HepG2 (cell line): ENCODE data around the gene SRD5A3.

Source experiments
- EZH2 ChIP-seq: conservative IDR thresholded peaks from 2 replicates; pipeline ENCODE4 v1.6.1; 2012; ENCODE audit warnings: mild to moderate bottlenecking, low read depth, low read length, moderate library complexity
- FOXJ3 ChIP-seq: sonication (generic); formaldehyde crosslinking; IDR thresholded peaks from 2 replicates; pipeline ENCODE4 v1.4.0; 2020; ENCODE audit warnings: missing genetic modification reagents, mild to moderate bottlenecking, borderline replicate concordance
- MAZ ChIP-seq, 2 experiments: sonication (generic) in 1 of 2; formaldehyde crosslinking in 1 of 2; IDR thresholded peaks; 2 replicates each; pipeline versions ENCODE4 v1.5.0 to v1.6.1; 2012 to 2020; ENCODE audit warnings: low read depth in 2 of 2, mild to moderate bottlenecking in 2 of 2, borderline replicate concordance in 1 of 2, improper control_type of control experiment in 1 of 2, low read length in 1 of 2, missing genetic modification reagents in 1 of 2, moderate library complexity in 1 of 2
- POLR2AphosphoS5 ChIP-seq: IDR thresholded peaks from 2 replicates; pipeline ENCODE4 v1.6.1; 2012; ENCODE audit warnings: low read depth, low read length
- ZNF251 ChIP-seq: sonication (generic); formaldehyde crosslinking; IDR thresholded peaks from 2 replicates; pipeline ENCODE4 v1.9.0; 2021; ENCODE audit warnings: mild to moderate bottlenecking, missing genetic modification reagents
- ZNF274 ChIP-seq: sonication (generic); formaldehyde crosslinking; IDR thresholded peaks from 2 replicates; pipeline ENCODE4 v1.5.1; 2020; ENCODE audit warnings: mild to moderate bottlenecking, missing genetic modification reagents
- TF ChIP-seq, protein P1 (sequence below): sonication (generic); formaldehyde crosslinking; conservative IDR thresholded peaks from 2 replicates; pipeline ENCODE4 v1.4.0; 2020; ENCODE audit warnings: missing genetic modification reagents
- TF ChIP-seq, protein P2 (sequence below): sonication (generic); formaldehyde crosslinking; IDR thresholded peaks from 2 replicates; pipeline ENCODE4 v1.5.0; 2020; ENCODE audit warnings: mild to moderate bottlenecking, missing genetic modification reagents, moderate library complexity
- TF ChIP-seq, protein P3 (sequence below): sonication (generic); formaldehyde crosslinking; IDR thresholded peaks from 2 replicates; pipeline ENCODE4 v1.5.1; 2020; ENCODE audit warnings: mild to moderate bottlenecking, missing genetic modification reagents

DNA sequence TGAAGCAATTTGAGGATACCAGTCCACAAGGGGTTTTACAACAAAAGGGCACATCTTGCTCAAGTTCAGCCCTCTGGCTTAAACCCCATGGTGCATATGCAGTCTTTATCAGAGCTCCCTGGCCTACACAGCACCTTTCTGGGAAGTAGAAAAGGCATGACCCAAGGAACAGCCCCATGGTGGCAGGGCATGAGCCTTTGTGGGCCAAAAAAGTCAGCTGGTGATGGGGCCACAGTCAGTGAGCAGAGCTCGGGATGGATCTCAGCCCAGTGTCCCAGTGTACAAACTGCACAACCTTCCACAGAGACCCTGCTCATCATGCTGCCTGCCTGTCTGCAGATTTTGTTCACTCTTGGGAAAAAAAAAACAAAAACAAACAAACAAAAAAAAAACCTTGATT lies 27.4 kb downstream of the SRD5A3 start:
- TF ChIP-seq, protein P1, sequence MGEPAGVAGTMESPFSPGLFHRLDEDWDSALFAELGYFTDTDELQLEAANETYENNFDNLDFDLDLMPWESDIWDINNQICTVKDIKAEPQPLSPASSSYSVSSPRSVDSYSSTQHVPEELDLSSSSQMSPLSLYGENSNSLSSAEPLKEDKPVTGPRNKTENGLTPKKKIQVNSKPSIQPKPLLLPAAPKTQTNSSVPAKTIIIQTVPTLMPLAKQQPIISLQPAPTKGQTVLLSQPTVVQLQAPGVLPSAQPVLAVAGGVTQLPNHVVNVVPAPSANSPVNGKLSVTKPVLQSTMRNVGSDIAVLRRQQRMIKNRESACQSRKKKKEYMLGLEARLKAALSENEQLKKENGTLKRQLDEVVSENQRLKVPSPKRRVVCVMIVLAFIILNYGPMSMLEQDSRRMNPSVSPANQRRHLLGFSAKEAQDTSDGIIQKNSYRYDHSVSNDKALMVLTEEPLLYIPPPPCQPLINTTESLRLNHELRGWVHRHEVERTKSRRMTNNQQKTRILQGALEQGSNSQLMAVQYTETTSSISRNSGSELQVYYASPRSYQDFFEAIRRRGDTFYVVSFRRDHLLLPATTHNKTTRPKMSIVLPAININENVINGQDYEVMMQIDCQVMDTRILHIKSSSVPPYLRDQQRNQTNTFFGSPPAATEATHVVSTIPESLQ (CRISPR knock-in tag), result no peak
- no peak for TF ChIP-seq ZNF251
- TF ChIP-seq, protein P2, sequence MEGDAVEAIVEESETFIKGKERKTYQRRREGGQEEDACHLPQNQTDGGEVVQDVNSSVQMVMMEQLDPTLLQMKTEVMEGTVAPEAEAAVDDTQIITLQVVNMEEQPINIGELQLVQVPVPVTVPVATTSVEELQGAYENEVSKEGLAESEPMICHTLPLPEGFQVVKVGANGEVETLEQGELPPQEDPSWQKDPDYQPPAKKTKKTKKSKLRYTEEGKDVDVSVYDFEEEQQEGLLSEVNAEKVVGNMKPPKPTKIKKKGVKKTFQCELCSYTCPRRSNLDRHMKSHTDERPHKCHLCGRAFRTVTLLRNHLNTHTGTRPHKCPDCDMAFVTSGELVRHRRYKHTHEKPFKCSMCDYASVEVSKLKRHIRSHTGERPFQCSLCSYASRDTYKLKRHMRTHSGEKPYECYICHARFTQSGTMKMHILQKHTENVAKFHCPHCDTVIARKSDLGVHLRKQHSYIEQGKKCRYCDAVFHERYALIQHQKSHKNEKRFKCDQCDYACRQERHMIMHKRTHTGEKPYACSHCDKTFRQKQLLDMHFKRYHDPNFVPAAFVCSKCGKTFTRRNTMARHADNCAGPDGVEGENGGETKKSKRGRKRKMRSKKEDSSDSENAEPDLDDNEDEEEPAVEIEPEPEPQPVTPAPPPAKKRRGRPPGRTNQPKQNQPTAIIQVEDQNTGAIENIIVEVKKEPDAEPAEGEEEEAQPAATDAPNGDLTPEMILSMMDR (CRISPR knock-in tag), result no peak
- no peak for TF ChIP-seq FOXJ3
- TF ChIP-seq ZNF274, result no peak
- TF ChIP-seq, protein P3, sequence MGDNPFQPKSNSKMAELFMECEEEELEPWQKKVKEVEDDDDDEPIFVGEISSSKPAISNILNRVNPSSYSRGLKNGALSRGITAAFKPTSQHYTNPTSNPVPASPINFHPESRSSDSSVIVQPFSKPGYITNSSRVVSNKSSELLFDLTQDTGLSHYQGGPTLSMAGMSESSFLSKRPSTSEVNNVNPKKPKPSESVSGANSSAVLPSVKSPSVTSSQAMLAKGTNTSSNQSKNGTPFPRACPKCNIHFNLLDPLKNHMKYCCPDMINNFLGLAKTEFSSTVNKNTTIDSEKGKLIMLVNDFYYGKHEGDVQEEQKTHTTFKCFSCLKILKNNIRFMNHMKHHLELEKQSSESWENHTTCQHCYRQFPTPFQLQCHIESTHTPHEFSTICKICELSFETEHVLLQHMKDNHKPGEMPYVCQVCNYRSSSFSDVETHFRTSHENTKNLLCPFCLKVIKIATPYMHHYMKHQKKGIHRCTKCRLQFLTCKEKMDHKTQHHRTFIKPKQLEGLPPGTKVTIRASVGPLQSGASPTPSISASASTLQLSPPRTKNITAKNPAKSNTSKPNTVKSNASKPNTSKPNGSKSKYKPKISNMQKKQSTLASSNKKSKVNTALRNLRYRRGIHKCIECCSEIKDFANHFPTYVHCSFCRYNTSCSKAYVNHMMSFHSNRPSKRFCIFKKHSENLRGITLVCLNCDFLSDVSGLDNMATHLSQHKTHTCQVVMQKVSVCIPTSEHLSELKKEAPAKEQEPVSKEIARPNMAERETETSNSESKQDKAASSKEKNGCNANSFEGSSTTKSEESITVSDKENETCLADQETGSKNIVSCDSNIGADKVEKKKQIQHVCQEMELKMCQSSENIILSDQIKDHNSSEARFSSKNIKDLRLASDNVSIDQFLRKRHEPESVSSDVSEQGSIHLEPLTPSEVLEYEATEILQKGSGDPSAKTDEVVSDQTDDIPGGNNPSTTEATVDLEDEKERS (CRISPR knock-in tag), result no peak
- no peak for TF ChIP-seq MAZ (IDR thresholded peaks at IDR 0.05; ENCODE audit: borderline replicate concordance, low read depth, low read length)
- no peak for TF ChIP-seq MAZ (CRISPR knock-in tag; IDR thresholded peaks at IDR 0.05; ENCODE audit: low read depth)
- TF ChIP-seq EZH2, result no peak
- TF ChIP-seq POLR2AphosphoS5, result no peak
